ENCODE measurements around the gene RASGRP2.
"Not testable (repeated sequence)": the region's sequence is repeated elsewhere in the genome, so short reads cannot be mapped to it uniquely, and the experiment has no call there.

The RASGRP2 gene

DNA sequence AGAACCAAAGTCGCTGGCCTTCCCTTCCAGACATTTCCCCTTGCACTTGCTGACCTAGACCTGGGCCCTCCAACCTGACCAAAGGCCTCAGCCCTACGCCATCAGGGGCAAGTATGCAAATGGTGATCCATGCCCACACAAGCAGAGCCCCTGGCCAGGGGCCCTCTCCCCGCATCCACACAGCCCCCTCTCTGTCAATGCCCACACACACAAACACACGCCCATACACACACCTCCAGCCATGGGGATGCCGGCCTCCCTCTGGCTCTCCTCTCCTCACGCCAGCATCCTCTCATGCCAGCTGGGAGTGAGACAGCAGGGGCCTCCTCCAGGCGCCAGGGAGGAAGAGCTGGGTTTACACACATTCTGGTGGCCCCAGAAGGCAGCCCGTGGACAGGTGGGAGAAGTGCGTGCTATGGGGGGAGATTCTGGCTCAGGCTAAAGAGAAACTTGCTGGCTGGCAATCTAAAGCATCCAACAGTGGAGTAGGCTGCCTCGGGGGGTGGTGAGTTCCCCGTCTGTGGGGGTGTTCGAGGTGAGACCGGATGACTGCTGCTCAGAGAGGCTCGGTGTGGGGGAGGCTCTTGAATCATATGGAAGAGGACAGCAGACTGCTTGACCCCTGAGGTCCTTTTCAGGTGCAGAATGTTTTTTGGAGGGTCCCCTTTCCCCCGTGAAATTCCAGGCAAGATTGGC, 25.7 kb downstream of the RASGRP2 start:
- no peak for DNase-seq

DNA sequence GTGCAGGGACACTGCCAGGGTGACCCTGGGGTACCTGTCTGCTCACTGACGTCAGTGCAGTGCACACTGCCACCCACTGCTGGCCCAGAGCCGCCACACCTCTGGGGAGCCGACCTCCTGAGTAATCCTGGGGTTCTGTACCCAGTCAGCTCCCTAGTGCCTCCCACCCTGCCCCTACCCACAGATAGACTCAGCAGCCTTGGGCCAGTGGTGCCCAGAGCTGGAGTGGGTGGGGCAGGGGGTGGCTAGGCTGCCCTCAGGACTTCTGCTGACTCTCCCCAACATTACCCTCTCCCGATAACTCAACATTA, 26.7 kb downstream of the RASGRP2 start:
- no peak for DNase-seq

DNA sequence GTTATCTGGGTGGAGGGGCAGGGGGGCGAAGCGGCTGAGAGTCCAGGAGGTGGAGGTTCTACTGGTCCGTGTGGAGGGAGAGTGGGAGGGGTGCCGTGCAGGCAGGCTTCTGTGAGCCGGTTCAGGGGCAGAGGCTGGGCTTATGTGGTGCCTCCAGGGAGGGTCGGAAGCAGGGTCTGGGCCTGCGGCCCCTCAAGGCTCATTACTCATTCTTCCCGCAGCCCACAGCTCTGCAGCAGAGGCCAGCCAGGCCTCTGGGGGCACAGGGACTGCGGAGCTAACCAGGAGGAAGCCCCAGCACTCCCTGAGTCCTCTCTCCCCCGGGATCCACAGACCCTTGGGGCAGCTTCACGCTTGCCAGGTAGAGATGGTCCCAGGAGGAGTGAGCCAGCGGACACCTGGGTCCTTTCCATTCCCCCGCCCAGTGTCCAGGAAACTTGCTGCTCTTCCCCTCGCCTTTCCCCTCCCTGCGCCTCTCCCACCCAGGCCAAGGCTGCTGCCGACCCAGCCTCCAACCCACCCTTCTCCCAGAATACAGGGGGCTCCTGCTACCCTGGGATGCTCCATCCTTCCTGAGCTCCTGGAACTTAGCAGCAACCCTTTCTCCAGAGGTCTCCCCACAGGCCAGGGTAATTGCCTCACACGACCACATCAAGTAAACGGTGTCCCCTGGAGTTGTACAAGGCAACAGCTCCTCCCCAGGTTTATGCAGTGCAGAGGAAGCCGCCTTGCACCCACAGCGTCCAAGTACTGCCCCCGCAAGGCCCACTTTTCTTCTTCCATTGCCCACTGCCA, 27.3 kb downstream of the RASGRP2 start:
- DNase-seq, result no peak

DNA sequence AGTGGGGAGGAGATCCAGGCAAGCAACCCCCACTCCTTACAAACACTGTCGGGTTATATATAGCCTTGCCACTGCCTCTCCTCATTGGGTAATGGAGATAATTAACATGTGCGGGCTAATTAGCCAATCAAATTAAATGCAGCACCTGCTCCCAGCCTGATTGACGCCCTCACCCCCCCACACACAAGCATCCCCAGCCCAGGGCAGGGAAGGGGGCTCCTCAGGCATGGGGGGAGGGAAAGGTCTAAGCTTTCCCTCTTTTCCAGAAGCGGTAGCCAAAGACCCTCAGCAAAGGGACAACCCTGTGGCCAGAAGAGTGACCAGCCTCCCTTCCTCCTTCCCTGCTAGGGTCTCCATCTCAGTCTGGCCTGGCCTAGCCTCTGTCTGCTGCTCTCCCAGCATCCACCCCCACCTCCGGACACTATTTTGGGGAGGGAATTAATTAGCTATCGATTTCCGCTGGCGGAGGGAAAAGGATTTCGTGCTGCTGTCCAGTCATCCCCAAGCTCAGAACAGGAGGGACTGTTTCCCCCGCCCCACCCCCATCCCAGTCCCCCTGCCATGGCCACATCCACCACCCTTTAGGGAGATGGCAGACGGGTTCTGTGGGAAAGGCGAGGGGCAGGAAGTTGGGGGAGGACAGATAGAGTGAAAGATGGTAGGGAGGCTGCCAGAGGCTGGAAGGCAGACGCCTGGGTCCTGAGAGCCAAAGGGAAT, 28.0 kb downstream of the RASGRP2 start:
- DNase-seq, result no peak

DNA sequence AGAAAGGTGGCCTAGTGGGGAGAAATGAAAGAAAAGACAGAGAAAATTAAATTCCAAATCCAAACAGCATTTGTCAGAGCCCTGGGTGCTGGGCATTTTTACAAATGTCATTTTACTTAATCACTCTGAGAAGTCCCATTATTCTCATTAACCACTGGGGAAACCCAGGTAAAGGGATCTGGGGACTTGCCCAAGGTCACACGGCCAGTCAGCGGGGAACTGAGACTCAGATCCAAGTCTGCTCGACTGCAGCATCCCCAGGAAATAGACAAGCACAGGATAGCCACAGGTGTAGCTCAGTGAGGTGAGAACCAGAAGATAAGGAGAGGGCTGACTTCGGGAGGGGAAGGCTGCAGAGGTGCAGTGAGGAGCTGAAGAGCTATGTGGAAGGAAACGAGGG, 28.8 kb downstream of the RASGRP2 start:
- no peak for DNase-seq

DNA sequence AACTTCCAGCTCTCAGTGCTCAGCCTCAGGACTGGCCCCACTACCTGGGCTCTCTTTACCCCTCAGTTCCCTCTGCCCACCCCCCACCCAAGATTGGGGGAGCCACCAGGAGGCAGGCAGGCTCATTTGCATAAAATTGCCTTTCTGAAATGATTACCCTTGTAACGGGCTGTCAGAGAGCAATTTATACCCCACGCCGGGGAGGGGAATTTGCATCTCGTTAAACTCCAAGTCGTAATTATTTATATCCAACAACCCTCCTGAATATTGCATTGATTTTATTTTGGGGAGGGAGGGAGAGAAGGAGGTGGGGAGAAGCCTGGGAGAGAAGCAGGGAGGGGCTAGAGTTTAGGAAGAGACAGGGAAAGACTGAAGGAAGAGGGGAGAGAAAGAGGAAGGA, 29.3 kb downstream of the RASGRP2 start:
- DNase-seq, result no peak

DNA sequence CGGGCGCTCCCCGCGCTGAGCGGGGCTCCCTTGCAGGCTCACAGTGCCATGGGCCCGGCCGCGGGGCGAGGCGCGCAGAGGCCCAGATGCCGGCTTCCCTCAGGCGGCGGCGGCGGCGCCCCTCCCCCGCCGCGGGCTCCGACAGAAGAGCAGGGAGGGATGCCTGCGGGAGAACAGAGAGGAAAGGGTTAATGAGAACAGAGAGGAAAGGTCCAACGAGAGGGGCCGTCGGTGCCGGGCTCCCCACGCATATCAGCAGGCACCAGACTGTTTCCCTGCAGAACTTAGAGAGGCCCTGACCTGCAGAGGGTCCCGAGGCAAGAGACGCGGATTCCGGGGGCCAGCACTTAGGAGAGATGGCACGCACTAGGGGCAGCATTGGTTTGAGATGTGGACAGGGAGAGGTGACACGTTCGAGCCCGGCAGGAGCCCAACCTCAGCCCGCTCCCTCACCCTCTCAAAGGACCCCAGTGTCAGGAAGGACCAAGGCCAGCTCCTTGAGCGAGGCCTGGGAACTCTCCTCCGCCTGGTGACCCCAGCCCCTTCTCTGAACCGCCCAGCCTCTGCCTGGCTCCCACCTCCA, 30.1 kb downstream of the RASGRP2 start:
- DNase-seq, result no peak

DNA sequence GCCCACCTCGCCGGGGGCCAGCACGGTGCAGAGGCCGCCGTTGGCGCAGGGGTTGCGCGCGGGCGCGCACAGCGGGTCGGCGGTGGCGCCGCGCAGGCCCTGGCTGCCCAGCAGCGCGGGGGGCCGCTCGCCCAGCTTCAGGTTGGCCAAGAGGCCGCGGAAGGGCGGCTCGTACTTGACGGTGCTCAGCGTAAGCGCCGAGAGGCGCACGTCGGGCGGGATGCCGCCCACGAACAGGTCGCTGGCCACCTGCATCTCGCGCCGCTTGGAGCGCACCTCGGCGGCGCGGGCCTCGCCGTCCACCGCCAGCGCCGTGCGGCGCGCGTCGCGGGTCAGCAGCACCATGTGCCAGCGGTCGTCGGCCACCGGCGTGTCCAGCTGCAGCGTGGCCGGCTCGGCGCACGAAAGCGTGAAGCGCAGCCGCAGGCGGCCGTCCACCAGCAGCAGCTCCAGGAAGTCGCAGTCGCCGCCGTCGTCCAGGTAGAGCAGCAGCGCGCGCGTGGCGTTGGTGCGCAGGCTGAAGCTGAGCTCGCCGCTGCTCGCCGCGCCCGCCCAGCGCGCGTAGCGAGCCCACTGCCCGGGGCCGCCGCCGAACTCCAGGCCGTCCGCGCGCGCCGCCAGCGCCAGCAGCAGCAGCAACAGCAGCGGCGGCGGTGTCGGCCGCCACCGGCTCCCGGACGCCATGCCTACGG, 30.8 kb downstream of the RASGRP2 start:
- DNase-seq, result no peak

DNA sequence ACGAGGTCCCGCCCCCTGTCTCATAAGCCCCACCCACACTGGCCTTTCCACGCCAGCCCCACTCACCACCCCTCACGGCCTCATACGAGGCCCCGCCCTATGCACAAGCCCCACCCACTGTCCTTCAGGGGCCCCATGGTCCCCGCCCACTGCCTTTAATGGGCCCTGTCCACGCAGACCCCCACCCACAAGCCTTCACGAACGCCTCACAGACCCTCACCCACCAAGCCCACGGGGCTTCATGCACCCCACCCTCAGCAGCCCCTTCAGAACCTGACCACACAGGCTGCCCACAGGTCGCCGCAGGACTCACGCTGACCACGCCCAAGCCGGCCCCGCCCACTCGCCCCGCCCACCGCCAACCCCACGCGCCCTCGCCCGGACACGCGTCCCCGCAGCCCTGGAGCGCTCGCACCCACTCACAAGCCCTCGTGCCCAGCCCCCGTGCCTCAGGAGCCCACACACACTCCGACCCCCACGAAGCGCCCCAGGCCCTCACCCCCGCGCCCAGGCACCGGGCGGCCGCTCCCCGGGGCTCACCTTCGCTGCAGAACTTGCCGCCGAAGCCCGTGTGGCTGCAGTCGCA, 31.4 kb downstream of the RASGRP2 start:
- no peak for DNase-seq

DNA sequence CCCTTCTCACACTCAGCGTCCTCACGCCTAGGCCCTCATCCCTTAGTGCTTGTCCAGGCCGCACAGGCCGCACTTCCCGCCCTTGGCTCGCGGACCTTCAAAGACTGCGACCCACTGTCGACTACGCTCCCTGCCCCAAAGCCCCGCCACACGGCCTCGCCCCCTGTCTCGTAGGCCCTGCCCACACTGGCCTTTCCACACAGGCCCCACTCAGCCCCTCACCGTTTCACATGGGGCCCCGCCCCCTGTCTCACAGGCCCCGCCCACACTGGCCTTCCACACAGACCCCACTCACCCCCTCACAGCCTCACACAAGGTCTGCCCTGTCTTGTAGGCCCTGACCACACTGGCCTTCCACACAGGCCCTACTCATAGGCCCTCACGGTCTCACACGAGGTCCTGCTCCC, 32.0 kb downstream of the RASGRP2 start:
- no peak for DNase-seq

DNA sequence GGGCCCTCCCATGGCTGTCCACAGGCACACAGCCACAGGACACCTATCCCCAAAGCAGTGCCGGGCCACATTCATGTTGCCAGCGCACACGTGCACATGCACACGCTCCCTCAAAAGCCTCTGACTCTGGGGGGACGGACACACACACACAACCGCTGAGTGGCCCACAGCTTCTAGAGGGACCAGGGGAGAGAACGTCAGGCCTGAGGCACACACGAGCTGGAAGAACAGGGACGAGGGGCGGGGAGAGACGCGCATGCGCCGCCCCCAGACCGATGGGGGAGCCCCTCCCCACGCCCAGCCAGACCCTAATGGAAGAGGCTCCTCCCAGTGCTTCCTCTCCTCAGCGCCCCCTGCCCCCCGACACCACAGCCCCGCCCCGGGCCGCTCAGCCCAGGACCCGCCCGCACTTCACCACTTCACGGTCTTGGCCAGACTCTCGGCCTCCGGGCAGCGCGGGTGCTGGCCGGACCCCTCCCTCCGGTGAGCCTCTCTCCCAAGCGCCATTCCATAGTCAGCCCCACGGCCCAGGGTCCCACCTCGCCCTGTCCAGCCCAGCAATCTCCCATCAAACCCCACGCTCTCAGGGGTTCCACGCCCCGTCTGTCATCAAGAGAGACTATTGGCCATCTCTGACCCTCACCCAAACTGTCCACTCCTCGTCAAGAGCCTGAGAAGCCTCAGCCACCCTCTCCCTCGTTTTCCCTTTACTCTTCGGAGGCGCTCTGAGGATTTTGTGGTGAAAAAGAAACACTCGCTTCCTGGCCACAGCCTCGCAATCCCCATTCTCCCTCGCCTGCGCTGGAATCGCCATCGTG, 32.6 kb downstream of the RASGRP2 start:
- DNase-seq, result no peak

DNA sequence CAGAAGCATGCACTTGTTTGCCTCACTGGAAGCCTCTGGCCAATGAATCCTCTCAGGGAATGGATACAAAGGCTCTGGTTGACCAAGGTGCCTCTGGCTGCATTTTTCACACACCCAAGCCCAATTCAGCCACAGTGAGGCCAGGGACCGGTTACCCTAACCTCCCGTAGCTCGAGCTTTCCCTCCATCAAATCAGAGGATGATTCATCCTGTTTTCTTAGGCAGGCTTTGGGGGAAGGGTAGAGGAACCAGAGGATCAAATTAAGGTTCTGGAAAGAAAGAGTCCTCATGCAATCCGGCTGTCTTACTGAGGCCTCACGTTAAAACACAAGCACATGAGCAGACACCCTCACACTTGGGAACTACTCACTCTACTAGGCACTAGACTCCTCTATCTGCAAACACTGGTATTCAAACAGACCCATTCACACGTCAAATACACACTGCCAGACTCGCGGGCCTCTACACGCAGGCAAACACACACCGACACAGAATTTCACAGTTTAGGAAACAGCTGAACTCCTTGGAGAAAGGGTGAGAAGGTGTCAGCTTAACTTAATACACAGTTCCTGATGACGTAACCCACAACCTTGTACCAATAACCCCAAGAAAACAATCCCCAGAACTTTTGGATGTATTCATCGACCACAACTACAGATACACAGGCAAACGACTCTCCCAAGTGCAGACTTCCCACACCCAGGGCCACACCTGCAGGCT, 33.4 kb downstream of the RASGRP2 start:
- DNase-seq, result no peak

DNA sequence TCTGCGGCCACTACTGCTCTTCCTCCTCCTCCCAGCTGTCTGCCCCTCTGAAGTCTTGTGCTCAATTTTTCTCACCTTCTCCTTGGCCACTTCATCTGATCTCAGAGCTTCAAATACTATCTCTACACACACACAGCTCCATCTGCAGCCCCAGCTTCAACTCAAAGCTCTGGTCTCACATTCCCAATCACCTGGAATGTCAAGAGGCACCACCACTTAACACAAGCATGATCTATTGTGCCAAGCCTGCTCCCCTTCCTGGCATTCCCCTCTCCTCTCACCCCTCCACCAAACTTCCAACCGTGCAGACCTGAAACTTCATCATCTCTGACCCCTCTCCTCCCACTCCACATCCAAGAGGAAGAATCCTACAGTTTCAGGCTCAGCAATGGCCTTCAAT, 38.4 kb downstream of the RASGRP2 start:
- no peak for DNase-seq

DNA sequence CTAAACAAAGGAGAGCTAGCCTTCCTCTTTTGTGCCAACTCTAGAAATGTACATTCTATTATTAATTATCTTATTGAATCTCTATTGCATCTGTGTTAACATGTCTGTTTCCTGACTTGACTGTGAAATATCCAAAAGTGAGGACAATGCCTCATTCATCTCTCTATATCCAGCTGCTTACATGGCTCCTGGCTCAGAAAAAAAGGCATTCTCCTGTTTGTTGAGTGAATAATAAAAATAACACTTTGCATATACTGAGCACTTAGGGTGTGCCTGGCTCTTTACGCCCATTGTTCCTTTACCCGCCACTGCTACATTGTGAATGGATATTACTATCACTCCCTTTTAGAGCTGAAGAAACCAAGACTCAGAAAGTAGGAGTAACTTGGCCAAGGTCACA, 40.9 kb downstream of the RASGRP2 start:
- no peak for DNase-seq

DNA sequence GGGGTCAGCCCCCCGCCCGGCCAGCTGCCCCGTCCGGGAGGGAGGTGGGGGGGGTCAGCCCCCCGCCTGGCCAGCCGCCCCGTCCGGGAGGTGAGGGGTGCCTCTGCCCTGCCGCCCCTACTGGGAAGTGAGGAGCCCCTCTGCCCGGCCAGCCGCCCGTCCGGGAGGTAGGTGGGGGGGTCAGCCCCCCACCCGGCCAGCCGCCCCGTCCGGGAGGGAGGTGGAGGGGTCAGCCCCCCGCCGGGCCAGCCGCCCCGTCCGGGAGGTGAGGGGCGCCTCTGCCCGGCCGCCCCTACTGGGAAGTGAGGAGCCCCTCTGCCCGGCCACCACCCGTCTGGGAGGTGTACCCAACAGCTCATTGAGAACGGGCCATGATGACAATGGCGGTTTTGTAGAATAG, 42.0 kb downstream of the RASGRP2 start:
- not testable (repeated sequence) for DNase-seq

DNA sequence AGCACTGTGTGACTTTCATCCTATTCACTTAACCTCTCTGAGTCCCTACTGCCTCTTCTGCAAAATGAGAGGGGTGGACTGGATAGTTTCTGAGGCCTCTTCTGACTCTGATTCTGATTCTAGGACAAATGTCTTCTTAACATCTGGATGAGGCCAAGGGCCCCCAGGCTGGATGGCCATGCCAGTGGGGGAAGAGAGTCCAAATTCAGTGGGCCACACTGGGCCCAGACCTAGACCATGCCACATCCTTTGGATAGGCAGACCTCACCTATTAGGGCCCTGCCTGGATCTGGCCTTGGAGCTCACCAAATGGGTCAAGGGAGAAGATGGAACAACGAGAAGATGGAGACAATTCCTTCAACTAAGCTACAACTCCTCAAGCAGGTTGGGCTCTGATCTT, 45.5 kb downstream of the RASGRP2 start:
- no peak for DNase-seq

DNA sequence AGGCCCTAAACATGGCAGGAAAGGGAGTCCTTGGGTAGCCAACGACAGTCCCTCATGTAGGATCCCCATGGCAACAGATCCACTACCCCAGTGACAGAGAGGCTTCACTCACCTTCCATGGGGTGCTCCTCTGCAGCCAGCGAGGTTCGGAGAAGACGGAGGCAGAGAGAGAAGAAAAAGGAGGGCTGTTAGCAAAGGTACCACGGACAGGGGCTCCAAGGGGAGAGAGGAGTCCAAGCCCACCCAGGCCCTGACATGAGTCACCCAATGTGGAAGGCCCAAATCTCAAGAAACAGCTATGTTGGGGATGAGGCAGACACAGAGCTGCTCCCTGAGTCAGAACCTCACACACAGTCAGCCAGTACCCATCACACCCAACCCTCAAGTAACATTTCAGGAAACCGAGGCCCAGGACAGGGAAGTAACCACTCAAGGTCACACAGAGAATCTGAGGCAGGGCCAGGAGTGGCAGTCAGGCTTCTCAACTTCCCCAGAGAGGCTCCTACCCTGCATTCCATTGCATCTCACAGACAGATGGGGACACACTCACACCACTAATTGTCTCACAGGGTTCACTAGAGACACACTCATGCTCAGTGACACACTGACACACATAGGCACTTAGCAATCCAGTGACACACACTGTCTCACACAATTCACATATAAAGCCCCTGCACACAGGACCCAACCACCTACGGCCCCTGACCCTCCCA, 46.1 kb downstream of the RASGRP2 start:
- no peak for DNase-seq

DNA sequence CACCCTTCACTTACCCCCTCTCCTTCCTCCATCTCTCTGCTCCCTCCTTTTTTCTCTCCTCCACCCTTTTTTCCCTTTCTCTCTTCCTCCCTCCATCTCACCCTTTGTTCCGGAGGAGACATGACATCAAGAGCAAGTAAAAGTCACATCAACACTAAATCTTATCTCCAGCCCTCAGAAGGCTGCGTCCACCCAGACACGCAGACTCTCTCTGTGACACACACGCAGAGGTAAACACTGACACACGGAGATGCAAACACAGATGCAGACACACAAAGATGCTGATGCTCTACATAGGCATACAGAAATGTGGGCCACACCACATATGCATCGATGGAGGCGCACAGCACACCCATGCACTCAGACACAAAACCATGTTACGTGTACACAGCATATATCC, 47.9 kb downstream of the RASGRP2 start:
- DNase-seq, result no peak

DNA sequence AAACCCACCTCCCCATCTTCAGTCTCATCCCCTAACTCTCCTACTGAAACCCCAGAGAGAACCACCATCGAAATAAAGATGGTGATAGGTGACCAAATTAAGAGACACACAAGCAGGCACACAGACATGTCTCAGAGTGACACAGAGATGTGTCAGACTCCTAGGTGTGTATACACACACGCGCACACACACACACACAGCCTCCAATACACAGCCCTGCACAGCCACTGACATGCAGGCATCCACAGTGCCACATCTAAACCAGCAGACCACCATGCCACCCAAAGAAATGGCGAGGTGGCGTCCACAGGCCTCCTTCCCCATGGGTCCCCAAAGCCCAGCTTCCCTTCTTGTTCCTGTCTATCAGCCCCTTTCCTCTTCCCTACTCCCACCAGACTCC, 48.4 kb downstream of the RASGRP2 start:
- no peak for DNase-seq

DNA sequence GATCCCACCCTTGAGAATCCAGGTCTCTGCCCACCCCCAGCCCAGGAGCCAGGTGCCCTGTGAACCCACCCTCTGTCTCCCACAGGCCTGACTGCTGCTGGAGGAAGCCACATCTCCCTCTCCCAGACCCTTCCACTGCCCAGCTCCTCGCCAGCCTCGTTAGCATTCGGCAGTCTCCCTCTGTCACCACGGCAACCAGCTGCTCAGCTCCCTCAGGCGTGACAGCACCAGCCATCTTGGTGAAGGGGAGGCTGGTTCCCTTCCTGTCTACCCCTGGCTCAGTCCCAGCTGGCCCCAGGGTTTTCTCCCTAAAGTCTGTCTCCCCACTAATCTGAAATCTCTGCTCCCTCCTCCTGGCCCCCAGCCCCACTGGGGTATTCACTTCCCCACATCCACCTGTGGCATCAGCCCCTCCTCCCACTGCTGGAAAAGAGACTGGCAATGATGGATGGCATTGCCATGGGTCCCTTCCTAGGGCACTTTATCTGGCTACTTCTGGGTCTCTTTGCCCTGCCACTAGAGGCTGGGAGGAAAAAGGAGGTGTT, 49.0 kb downstream of the RASGRP2 start:
- DNase-seq, result no peak

Measured in activated gamma-delta T cell (primary cell).